HG03196 (cell line): ENCODE measurements around the gene RAB3C.

Source experiments
- ATAC-seq: cut with Tn5 transposase; IDR thresholded peaks from one replicate; pipeline ENCODE4 v1.9.1; 2021; ENCODE audit not compliant: unreplicated experiment

Gene RAB3C

GRCh38 chr5:58860680-58861079, 277.8 kb downstream of the RAB3C start:
- no peak for ATAC-seq

GRCh38 chr5:58868931-58869330, 286.1 kb downstream of the RAB3C start:
- no peak for ATAC-seq

- no peak for ATAC-seq
These were observed 288.9 kb downstream of the RAB3C start for GRCh38 chr5:58871648-58872242.

- ATAC-seq = no peak
These were observed 289.9 kb downstream of the RAB3C start for GRCh38 chr5:58872670-58873273.

- ATAC-seq = no peak
These were observed 292.7 kb downstream of the RAB3C start for GRCh38 chr5:58875599-58875998.

GRCh38 chr5:58885260-58885659, 302.4 kb downstream of the RAB3C start:
- ATAC-seq = peak; percentile 84

GRCh38 chr5:58886315-58887207, 303.7 kb downstream of the RAB3C start:
- ATAC-seq = peak; percentile 70

- no peak for ATAC-seq
These were observed 304.4 kb downstream of the RAB3C start for GRCh38 chr5:58887311-58887710.

GRCh38 chr5:58887721-58888409, 305.0 kb downstream of the RAB3C start:
- no peak for ATAC-seq

- no peak for ATAC-seq
These were observed 307.4 kb downstream of the RAB3C start for GRCh38 chr5:58890265-58890664.

GRCh38 chr5:58890701-58891085, 307.8 kb downstream of the RAB3C start:
- ATAC-seq = no peak

GRCh38 chr5:58891086-58891970, 308.5 kb downstream of the RAB3C start:
- ATAC-seq = no peak

- no peak for ATAC-seq
These were observed 309.1 kb downstream of the RAB3C start for GRCh38 chr5:58891971-58892343.

- no peak for ATAC-seq
These were observed 310.7 kb downstream of the RAB3C start for GRCh38 chr5:58893551-58893950.

GRCh38 chr5:58898006-58898405, 315.1 kb downstream of the RAB3C start:
- ATAC-seq = no peak

- ATAC-seq = no peak
These were observed 315.7 kb downstream of the RAB3C start for GRCh38 chr5:58898538-58898937.

GRCh38 chr5:58901271-58901670, 318.4 kb downstream of the RAB3C start:
- no peak for ATAC-seq

GRCh38 chr5:58902305-58902704, 319.4 kb downstream of the RAB3C start:
- no peak for ATAC-seq

- no peak for ATAC-seq
These were observed 319.9 kb downstream of the RAB3C start for GRCh38 chr5:58902765-58903164.

GRCh38 chr5:58904737-58905136, 321.9 kb downstream of the RAB3C start:
- ATAC-seq = no peak

GRCh38 chr5:58905944-58906343, 323.1 kb downstream of the RAB3C start:
- ATAC-seq = no peak
